ENCODE results near the gene DPYD.

GRCh38 chr1:97119260-97120158 lies 801.3 kb downstream of the DPYD start:
- TF ChIP-seq CTCF (IDR thresholded peaks at IDR 0.05; ENCODE audit: insufficient read depth, low read depth, low read length) (no peak), EZH2 (IDR thresholded peaks at IDR 0.05; ENCODE audit: insufficient read depth, low read length) (no peak)

All from astrocyte (in vitro differentiated cells and primary cell).